KOPT-K1 (cell line): ENCODE results near the gene GAB2.
"Not testable (repeated sequence)": the region's sequence is repeated elsewhere in the genome, so short reads cannot be mapped to it uniquely, and the experiment has no call there.

ENCODE experiments used
- H3K27ac ChIP-seq: fragments of 200-600 bp; sonication (generic); 2 replicates; pipeline ENCODE4 v1.5.1; 2016; ENCODE audit warnings: antibody characterized with exemption, mild to moderate bottlenecking, low read depth, low read length; ENCODE audit not compliant: poor library complexity, severe bottlenecking
- H3K36me3 ChIP-seq: fragments of 200-600 bp; sonication (generic); 2 replicates; pipeline ENCODE4 v1.5.1; 2017; ENCODE audit warnings: antibody characterized with exemption, mild to moderate bottlenecking, low read length, moderate library complexity; ENCODE audit not compliant: insufficient read depth
- H3K9me3 ChIP-seq: fragments of 200-600 bp; sonication (generic); 2 replicates; pipeline ENCODE4 v1.5.1; 2017; ENCODE audit warnings: antibody characterized with exemption, low read length, mild to moderate bottlenecking; ENCODE audit not compliant: insufficient read depth, poor library complexity, severe bottlenecking

Gene GAB2

DNA sequence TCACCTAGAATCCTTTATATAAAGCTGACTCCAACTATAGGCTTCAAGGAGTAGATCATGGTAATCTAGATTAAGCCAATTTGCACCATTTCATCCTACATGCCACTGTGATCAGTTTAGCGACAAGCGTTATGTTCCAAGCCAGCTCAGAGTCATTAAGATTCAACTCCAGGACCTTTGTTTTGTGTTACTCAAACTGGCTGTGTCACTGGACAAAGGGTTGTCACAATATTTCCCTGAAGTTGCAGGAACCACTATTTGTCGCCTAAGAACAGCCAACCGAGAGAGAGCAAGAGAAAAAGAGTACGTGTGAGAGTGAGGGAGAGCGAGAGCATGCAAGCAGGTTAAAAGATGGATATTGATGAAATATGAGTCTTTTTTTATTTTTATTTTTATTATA is 124.1 kb downstream of the GAB2 start:
- no peaks in the 10 kb centered on the region for H3K9me3 ChIP-seq
- H3K27ac ChIP-seq: peak overlapping the region; percentile 100
- H3K36me3 ChIP-seq: no peaks in the 10 kb centered on the region

DNA sequence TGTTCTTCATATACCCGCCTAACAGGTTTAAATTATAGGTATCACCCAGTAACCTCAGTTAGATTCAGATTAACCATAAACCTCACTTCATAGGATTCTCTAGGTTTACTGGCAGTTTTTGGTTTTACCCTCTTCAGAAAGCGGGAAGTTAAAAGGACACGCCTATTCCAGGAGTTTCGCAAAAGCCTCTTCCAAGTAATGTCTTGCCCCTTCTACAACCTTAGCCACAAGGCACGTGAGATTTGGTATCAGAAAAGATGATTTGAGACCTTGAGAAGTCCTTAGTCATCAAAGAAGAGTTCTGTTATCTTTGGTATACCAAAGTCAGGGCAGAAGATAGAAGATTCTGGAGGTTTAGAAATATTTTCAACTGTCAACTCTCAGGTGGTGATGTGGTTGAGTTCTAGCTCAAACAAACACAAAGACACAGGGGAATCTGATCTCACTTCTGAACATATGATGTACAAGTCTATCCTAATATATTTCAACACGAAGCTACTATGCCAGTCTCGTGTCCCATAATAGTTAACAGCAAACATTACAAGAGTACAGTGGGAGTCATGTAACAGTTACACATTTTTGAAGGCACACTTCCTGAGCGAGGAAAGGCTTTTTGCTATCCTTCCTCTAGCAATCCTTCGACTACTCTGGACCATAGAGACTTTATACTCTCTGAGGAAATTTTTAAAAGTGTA is 125.4 kb downstream of the GAB2 start:
- no peaks in the 10 kb centered on the region for H3K9me3 ChIP-seq
- H3K36me3 ChIP-seq: no peaks in the 10 kb centered on the region
- H3K27ac ChIP-seq: peak overlapping the region; percentile 100

DNA sequence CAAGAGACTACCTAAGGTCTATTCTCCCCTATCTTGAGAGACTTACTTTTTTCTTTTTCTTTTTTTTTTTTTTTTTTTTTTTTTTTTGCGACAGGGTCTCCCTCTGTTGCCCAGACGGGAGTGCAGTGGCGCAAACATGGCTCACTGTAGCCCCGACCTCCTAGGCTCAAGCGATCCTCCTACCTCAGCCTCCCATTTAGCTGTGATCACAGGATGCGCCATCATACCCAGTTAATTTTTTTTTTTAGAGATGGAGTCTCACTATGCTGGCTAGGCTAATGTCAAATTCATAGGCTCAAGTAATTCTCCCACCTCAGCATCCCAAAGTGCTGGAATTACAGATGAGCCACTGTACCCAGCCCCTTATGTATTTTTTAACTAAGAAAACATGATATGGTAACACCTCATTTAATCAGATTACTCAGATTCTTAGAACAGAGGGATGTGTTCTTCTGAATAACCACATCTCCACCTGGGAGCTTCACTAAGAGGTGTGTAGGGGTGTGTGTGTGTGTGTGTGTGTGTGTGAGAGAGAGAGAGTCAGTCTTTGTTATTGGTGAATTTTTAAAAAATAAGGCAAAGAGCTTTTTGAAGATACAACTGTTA is 126.0 kb downstream of the GAB2 start:
- no peaks in the 10 kb centered on the region for H3K9me3 ChIP-seq
- peak overlapping the region; percentile 100 for H3K27ac ChIP-seq
- H3K36me3 ChIP-seq: no peaks in the 10 kb centered on the region

DNA sequence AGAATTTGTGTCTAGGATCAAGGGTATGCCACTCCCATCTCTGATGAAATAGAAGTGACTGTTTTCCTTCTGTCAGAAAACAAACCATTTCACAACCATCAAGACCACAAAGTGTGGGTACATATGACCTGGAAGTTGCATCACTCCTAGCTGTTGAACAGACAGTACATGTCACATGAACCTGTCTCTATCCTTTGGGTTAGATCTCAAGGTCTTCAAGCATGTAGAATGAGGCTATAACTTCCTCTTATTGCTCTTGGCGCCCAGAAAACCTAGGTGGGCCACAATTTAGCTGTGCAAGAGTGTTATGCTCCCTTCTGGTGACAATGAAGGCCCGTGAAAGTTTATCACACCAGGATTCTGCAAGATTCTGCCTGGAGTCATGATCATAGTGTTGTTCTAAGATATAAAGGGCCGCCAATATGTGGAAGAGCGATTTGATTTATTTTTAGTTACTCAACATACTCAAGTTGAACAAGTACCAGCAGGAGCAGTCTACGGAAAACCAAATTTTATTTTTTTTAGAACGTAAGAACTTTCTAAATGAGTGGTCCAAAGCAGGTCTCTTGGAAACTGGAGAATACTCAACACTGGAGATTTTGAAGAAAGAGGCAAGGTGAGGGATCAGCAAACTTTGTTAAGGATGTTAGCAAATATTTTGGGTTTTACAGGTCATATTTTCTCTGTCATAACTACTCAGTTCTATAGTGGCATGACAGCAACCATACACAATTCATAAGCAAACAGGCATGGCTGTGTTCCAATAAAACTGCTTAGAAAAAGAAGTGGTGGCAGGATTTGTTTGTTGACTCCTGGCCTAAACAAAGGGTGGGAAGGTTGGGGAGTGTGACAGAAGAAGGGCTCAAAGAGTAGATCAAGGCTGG is 127.1 kb downstream of the GAB2 start:
- Histone ChIP-seq H3K36me3 (no peaks in the 10 kb centered on the region), H3K27ac (peak overlapping the region; percentile 100), H3K9me3 (no peaks in the 10 kb centered on the region)

DNA sequence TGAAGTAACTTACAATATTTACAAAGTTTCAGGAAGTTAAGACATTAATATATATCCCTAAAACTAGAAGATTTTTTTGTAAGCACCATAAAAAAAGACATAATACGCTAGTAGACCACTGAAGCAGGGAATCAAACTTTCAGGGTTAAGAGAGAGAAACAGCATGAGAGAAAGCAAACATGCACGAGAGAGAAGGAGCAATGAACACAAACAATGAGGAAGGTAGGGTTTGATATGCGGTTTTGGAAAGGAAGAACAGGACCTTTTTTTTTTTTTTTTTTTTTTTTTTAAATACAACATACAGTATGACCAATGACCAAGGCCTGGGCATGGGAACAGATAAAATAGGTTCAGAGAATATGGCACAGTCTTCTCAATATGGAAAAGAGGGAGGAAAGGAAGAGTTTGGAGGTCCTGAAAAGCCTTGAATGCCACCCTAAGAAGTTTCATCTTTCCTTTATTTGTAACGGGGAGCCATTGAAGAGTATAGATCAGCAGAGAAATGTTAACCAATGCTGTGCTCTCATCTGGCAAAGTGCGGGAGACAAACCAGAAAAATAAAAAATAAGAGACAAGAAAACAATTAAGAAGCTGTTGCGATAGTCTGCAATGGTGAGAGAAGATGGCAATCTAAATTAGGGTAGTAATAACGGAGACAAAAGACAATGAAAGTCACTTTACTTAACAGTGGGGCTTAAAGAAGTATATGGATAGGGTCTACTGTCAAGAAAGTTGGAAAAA is 127.9 kb downstream of the GAB2 start:
- no peaks in the 10 kb centered on the region for H3K36me3 ChIP-seq
- no peaks in the 10 kb centered on the region for H3K9me3 ChIP-seq
- peak overlapping the region; percentile 100 for H3K27ac ChIP-seq

DNA sequence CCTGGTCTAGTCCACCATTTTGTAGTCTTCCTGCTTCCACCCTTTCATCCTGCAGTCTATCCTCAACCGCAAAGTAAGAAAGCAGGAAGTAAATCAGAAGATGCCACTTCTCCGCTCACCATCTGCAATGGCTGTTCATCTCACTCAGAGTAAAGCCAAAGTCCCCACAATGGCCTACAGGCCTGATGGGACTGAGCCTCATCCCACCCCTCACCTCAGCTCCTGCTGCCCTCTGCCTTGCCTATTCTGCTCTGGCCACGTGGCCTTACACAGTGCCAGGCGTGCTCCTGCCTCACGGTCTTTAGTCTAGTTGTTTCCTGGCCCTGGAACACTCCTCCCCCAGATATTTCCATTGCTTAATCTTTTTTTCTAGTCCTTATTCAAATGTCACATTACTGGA is 133.4 kb downstream of the GAB2 start:
- H3K9me3 ChIP-seq: no peaks in the 10 kb centered on the region
- peaks cover 14% of the 10 kb centered on the region for H3K36me3 ChIP-seq
- peak overlapping the region; percentile 100 for H3K27ac ChIP-seq

DNA sequence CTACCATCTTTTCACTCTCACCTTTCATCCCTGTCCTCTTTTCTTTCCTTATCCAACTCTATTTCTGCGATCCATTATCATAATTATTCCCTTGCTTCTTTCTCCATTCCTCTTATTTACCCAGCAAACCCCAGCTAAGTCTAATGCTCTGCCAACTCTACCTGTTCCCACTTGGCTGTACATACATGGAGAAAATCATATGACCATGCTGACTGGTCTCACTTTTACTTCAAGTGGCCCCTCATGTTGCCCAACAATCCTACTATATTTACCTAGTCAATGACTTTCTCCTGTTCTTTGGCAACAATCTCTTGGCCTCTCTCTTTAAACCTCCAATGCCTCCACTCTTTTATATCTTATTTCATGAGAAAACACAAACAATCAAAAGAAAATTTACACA is 134.8 kb downstream of the GAB2 start:
- Histone ChIP-seq H3K27ac (peak overlapping the region; percentile 100), H3K9me3 (no peaks in the 10 kb centered on the region), H3K36me3 (peaks cover 28% of the 10 kb centered on the region)

DNA sequence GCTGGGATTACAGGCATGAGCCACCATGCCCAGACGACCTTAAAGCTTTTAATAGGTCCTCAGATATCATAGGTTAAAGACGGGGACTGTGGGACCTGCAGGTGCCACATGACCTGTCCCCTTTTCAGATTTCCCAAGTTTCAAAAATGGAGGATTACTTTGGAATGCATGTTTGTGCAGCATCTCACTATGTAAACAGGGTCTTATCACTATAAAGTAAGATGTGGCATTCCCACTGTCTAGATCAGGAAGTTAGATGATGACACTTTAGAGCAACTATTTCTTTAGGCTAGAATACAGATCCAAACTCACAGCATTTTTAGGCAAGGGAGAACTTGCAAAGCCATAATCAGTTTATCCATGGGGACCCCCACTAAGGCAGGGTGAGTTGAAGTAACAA is 136.1 kb downstream of the GAB2 start:
- no peaks in the 10 kb centered on the region for H3K9me3 ChIP-seq
- peaks cover 41% of the 10 kb centered on the region for H3K36me3 ChIP-seq
- H3K27ac ChIP-seq: peak overlapping the region; percentile 100

DNA sequence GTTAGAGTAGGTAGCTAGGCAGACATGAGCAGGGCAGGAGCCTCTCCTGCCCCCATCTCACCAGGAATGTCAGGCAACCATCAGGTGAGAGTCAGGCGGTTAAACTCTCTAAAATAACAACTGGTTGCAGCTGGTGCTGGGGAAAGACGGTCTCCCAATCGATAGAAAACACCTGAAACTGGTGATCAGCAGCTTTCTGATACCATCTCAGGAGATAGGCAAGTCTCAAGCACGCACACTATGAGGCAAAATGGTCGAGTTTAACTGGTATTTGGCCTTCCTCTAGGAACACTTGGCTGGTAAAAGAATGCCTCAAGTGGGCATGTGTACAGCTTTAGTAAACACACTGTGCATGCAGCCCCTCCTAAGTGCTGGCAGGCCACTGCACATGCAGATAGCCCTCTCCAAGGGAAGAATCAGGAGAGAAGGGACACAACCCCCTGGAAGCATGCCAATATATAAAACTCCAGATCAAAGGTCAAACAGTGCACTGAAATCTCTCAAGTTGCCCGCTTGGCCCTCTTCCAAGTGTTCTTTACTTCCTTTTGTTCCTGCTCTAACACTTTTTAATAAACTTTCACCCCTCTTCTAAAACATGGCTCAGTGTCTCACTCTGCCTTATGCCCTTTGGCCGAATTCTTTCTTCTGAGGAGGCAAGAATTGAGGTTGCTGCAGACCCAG is 140.2 kb downstream of the GAB2 start:
- Histone ChIP-seq H3K36me3 (peaks cover 82% of the 10 kb centered on the region), H3K27ac (peak overlapping the region; percentile 100), H3K9me3 (peaks cover 37% of the 10 kb centered on the region)

DNA sequence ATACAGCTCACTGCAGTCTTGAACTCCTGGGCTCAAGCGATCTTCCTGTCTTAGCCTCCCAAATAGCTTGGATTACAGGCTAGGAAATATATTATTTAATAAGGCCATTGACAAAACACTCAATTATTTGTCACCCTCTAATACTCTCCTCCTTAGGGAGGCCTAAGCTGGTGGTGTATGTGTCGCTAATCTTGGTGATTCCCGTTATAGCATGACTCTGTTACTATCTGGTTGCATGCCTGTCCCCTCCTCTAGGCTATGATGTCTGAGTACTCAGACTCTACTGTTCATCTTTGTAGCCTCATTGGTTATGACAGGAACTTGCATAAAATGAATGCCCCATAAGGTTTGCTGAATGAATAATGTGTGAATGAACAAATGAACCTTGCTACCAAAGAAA is 141.3 kb downstream of the GAB2 start:
- H3K36me3 ChIP-seq: peaks cover 93% of the 10 kb centered on the region
- H3K9me3 ChIP-seq: peaks cover 44% of the 10 kb centered on the region
- H3K27ac ChIP-seq: peak overlapping the region; percentile 100

DNA sequence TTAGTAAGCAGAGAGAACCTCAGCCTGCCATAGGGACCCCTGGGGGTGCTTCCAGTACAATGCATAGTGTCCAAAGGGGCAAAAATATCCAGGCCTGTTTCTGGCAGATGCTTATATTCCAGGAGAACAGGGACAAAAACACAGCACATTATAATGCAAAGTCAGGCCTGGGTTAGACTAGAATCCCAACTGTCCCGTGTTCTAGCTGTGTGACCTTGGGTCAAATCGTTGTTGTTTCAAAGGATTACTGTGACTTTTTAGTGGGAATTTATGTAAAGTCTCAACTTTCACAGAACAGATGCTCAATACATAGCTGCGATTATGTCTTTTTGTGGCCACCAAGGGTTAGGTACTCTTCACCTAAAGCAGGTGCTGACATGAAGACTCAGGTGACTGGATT is 142.9 kb downstream of the GAB2 start:
- peaks cover 44% of the 10 kb centered on the region for H3K9me3 ChIP-seq
- peaks cover 100% of the 10 kb centered on the region for H3K36me3 ChIP-seq
- H3K27ac ChIP-seq: peak overlapping the region; percentile 31

DNA sequence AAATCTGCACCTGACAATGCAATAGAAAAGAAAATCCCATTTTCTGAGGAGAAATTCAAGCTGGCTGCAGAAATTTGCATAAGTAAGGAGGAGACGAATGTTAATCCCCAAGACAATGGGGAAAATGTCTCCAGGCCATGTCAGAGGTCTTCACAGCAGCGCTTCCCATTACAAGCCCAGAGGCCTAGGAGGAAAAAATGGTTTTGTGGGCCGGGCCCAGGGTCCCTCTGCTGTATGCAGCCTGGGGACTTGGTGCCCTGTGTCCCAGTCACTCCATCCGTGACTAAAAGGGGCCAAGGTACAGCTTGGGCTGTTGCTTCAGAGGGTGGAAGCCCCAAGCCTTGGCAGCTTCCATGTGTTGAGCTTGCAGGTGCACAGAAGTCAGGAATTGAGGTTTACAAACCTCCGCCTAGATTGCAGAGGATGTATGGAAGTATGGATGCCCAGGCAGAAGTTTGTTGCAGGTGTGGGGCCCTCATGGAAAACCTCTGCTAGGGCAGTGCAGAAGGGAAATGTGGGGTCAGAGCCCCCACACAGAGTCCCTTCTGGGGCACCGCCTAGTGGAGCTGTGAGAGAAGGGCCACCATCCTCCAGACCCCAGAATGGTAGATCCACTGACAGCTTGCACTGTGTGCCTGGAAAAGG is 144.9 kb downstream of the GAB2 start:
- not testable (repeated sequence) for H3K27ac ChIP-seq
- Histone ChIP-seq H3K9me3 (peaks cover 44% of the 10 kb centered on the region), H3K36me3 (peaks cover 100% of the 10 kb centered on the region)

DNA sequence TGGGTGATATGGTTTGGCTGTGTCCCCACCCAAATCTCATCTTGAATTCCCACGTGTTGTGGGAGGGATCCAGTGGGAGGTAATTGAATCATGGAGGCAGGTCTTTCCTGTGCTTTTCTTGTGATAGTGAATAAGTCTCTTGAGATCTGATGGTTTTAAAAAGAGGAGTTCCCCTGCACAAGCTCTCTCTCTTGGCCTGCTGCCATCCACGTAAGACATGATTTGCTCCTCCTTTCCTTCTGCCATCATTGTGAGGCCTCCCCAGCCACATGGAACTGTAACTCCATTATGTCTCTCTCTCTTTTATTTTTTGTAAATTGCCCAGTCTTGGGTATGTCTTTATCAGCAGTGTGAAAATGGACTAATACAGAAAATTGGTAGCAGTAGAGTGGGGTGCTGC is 145.8 kb downstream of the GAB2 start:
- H3K27ac ChIP-seq: not testable (repeated sequence)
- Histone ChIP-seq H3K9me3 (peaks cover 44% of the 10 kb centered on the region), H3K36me3 (peaks cover 100% of the 10 kb centered on the region)

DNA sequence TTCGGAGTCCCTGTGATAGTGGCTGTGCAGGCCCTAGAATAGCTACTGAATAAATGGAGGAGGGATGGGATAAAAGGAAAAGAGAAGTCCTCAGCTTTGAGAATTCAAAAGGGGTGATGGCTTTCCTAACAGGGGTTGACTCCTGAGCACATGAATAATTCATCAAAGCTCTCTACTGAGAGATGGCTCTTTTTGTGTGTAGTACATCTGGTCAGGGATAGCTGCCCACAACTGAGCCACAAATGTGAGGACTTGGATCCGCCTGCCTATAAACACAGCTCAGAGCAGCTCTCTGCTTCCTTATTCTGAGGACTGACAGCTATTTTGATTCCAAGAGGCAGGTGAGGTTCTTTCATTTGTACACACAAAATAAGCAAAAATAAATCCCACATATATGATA is 146.6 kb downstream of the GAB2 start:
- H3K9me3 ChIP-seq: peaks cover 42% of the 10 kb centered on the region
- no peak overlapping the region for H3K27ac ChIP-seq
- H3K36me3 ChIP-seq: peaks cover 100% of the 10 kb centered on the region
